Liver (tissue), 9 donors: ENCODE results near the gene PAH. TPM values are rescaled to one million over a fixed set of nuclear protein-coding genes. Genes with fewer than 3 reads are reported as not detected.
A peak's percentile ranks its signal among the peaks of the same experiment; 100 is the strongest.

Experiments
- DNase-seq: peaks from one replicate; pipeline ENCODE4 v3.0.0-alpha.2; 2017; ENCODE audit warnings: low spot score
- H3K27ac ChIP-seq, 2 donors: one replicate each; pipeline ENCODE4 v1.7.0; 2013; ENCODE audit warnings: inconsistent platforms in 2 of 2, low read length in 2 of 2, control low read depth in 1 of 2, low read depth in 1 of 2, mild to moderate bottlenecking in 1 of 2
- H3K27me3 ChIP-seq, 4 donors: one replicate each; pipeline versions ENCODE4 v1.6.1 to v1.7.0; 2013; ENCODE audit warnings: low read length in 3 of 4, inconsistent platforms in 1 of 4, mild to moderate bottlenecking in 1 of 4, moderate library complexity in 1 of 4; ENCODE audit not compliant: control insufficient read depth in 4 of 4, insufficient read depth in 4 of 4
- H3K36me3 ChIP-seq, 4 donors: one replicate each; pipeline versions ENCODE4 v1.6.1 to v1.7.0; 2013; ENCODE audit warnings: low read length in 3 of 4, mild to moderate bottlenecking in 3 of 4, low read depth in 1 of 4, moderate library complexity in 1 of 4; ENCODE audit not compliant: control insufficient read depth in 4 of 4, insufficient read depth in 3 of 4
- H3K4me1 ChIP-seq, 4 donors: one replicate each; pipeline versions ENCODE4 v1.6.1 to v1.7.0; 2013; ENCODE audit warnings: low read length in 3 of 4, mild to moderate bottlenecking in 3 of 4, moderate library complexity in 1 of 4; ENCODE audit not compliant: control insufficient read depth in 4 of 4, insufficient read depth in 4 of 4
- H3K4me3 ChIP-seq, 3 donors: one replicate each; pipeline versions ENCODE4 v1.6.1 to v1.7.0; 2013; ENCODE audit warnings: low read length in 3 of 3, control low read depth in 1 of 3, low read depth in 1 of 3, mild to moderate bottlenecking in 1 of 3
- H3K9ac ChIP-seq, 2 donors: one replicate each; pipeline ENCODE4 v1.7.0; 2013; ENCODE audit warnings: low read length in 2 of 2, mild to moderate bottlenecking in 2 of 2, moderate library complexity in 2 of 2, control low read depth in 1 of 2, low read depth in 1 of 2
- H3K9me3 ChIP-seq, 4 donors: one replicate each; pipeline versions ENCODE4 v1.6.1 to v1.7.0; 2013; ENCODE audit warnings: low read length in 3 of 4; ENCODE audit not compliant: control insufficient read depth in 4 of 4
- ATF3 ChIP-seq: IDR thresholded peaks from 2 replicates; pipeline ENCODE4 v1.6.1; 2016; ENCODE audit warnings: antibody characterized with exemption
- EGR1 ChIP-seq, 2 donors: IDR thresholded peaks; 2 replicates each; pipeline ENCODE4 v1.6.1; 2016 to 2018; ENCODE audit warnings: antibody characterized with exemption in 2 of 2, low read depth in 2 of 2
- FOXA1 ChIP-seq: IDR thresholded peaks from 2 replicates; pipeline ENCODE4 v1.6.1; 2016; ENCODE audit warnings: antibody characterized with exemption
- HNF4A ChIP-seq, 2 donors: conservative IDR thresholded peaks; 2 replicates each; pipeline ENCODE4 v1.6.1; 2016; ENCODE audit warnings: antibody characterized with exemption in 2 of 2, mild to moderate bottlenecking in 2 of 2
- HNF4G ChIP-seq: IDR thresholded peaks from 2 replicates; pipeline ENCODE4 v1.6.1; 2016; ENCODE audit warnings: antibody characterized with exemption
- JUND ChIP-seq, 2 donors: IDR thresholded peaks; 2 replicates each; pipeline ENCODE4 v1.6.1; 2016; ENCODE audit warnings: antibody characterized with exemption in 2 of 2
- NR2F2 ChIP-seq: IDR thresholded peaks from 2 replicates; pipeline ENCODE4 v1.6.1; 2016; ENCODE audit warnings: antibody characterized with exemption
- RAD21 ChIP-seq, 2 donors: IDR thresholded peaks; 2 replicates each; pipeline ENCODE4 v1.6.1; 2016; ENCODE audit warnings: antibody characterized with exemption in 2 of 2, mild to moderate bottlenecking in 2 of 2
- RXRA ChIP-seq, 2 donors: IDR thresholded peaks; 2 replicates each; pipeline ENCODE4 v1.6.1; 2017 to 2018; ENCODE audit warnings: antibody characterized with exemption in 2 of 2, mild to moderate bottlenecking in 1 of 2
- SP1 ChIP-seq: IDR thresholded peaks from 2 replicates; pipeline ENCODE4 v1.6.1; 2018; ENCODE audit warnings: antibody characterized with exemption, mild to moderate bottlenecking
- YY1 ChIP-seq: IDR thresholded peaks from 2 replicates; pipeline ENCODE4 v1.6.1; 2016; ENCODE audit warnings: antibody characterized with exemption, mild to moderate bottlenecking
- WGBS: extraction: QIAGEN DNeasy Blood & Tissue Kit; methylation state at CpG from one replicate; pipeline ENCODE4 v1.1.7; 2013; 5-methylcytosine and 5-hydroxymethylcytosine counted together
- polyA plus RNA-seq, 2 donors: library from polyadenylated mRNA; stranded (reverse) in 1 of 2; unstranded in 1 of 2; fragments of 200-250 nt in 1 of 2; fragments of >200 nt in 1 of 2; fragmentation: Nextera tagmentation in 1 of 2; extraction: Ambion mirVana in 1 of 2; gene quantifications; one replicate each; pipeline versions ENCODE4 v1.2.1 to v1.2.3, GENCODE V29; 2013 to 2015
- total RNA-seq, 2 donors: library from RNA; depleted of rRNA; stranded (reverse); fragments of >200 nt; gene quantifications; one replicate each; pipeline ENCODE4 v1.2.3, GENCODE V29; 2014
- TF ChIP-seq, protein P1 (sequence below): IDR thresholded peaks from 2 replicates; pipeline ENCODE4 v1.6.1; 2016; ENCODE audit warnings: antibody characterized with exemption
- TF ChIP-seq, protein P2 (sequence below): IDR thresholded peaks from 2 replicates; pipeline ENCODE4 v1.6.1; 2016; ENCODE audit warnings: antibody characterized with exemption
- TF ChIP-seq, protein P3 (sequence below): IDR thresholded peaks from 2 replicates; pipeline ENCODE4 v1.6.1; 2016; ENCODE audit warnings: antibody characterized with exemption, mild to moderate bottlenecking
- donor health status: healthy.
- donor health status: healthy.
- donor health status: healthy.
- donor health status: healthy.
- donor health status: healthy.

Gene PAH
- total and polyA plus RNA-seq, 4 donors: 327 to 696 (median 568) TPM

GRCh38 chr12:102851246-102851645 is 65.8 kb downstream of the PAH start:
- 92% methylated on average over 2 of the region's 2 CpGs for WGBS
- H3K36me3 ChIP-seq: peaks cover 15 to 75% (median 59%) of the 10 kb centered on the region in 4 donors
- no peak for TF ChIP-seq FOXA1
- TF ChIP-seq, protein P1, sequence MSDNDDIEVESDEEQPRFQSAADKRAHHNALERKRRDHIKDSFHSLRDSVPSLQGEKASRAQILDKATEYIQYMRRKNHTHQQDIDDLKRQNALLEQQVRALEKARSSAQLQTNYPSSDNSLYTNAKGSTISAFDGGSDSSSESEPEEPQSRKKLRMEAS: no peak
- no peak for TF ChIP-seq ATF3
- TF ChIP-seq, protein P2, sequence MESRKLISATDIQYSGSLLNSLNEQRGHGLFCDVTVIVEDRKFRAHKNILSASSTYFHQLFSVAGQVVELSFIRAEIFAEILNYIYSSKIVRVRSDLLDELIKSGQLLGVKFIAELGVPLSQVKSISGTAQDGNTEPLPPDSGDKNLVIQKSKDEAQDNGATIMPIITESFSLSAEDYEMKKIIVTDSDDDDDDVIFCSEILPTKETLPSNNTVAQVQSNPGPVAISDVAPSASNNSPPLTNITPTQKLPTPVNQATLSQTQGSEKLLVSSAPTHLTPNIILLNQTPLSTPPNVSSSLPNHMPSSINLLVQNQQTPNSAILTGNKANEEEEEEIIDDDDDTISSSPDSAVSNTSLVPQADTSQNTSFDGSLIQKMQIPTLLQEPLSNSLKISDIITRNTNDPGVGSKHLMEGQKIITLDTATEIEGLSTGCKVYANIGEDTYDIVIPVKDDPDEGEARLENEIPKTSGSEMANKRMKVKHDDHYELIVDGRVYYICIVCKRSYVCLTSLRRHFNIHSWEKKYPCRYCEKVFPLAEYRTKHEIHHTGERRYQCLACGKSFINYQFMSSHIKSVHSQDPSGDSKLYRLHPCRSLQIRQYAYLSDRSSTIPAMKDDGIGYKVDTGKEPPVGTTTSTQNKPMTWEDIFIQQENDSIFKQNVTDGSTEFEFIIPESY: no peak
- TF ChIP-seq RXRA (IDR thresholded peaks at IDR 0.05): no peak
- TF ChIP-seq EGR1 (IDR thresholded peaks at IDR 0.05; ENCODE audit: low read depth in 2 of 2): no peak
- no peak for TF ChIP-seq HNF4A (conservative IDR thresholded peaks at IDR 0.05)
- TF ChIP-seq, protein P3, sequence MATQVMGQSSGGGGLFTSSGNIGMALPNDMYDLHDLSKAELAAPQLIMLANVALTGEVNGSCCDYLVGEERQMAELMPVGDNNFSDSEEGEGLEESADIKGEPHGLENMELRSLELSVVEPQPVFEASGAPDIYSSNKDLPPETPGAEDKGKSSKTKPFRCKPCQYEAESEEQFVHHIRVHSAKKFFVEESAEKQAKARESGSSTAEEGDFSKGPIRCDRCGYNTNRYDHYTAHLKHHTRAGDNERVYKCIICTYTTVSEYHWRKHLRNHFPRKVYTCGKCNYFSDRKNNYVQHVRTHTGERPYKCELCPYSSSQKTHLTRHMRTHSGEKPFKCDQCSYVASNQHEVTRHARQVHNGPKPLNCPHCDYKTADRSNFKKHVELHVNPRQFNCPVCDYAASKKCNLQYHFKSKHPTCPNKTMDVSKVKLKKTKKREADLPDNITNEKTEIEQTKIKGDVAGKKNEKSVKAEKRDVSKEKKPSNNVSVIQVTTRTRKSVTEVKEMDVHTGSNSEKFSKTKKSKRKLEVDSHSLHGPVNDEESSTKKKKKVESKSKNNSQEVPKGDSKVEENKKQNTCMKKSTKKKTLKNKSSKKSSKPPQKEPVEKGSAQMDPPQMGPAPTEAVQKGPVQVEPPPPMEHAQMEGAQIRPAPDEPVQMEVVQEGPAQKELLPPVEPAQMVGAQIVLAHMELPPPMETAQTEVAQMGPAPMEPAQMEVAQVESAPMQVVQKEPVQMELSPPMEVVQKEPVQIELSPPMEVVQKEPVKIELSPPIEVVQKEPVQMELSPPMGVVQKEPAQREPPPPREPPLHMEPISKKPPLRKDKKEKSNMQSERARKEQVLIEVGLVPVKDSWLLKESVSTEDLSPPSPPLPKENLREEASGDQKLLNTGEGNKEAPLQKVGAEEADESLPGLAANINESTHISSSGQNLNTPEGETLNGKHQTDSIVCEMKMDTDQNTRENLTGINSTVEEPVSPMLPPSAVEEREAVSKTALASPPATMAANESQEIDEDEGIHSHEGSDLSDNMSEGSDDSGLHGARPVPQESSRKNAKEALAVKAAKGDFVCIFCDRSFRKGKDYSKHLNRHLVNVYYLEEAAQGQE: no peak
- TF ChIP-seq HNF4G: no peak
- no peak for TF ChIP-seq YY1
- no peak for TF ChIP-seq SP1
- TF ChIP-seq JUND (IDR thresholded peaks at IDR 0.05): no peak
- no peak for TF ChIP-seq NR2F2
- peak overlapping the region in 1 of 2 donors; percentile 7 for H3K27ac ChIP-seq
- no peak for DNase-seq
- H3K4me1 ChIP-seq: peaks cover 0 to 62% (median 41%) of the 10 kb centered on the region in 4 donors
- no peak overlapping the region for H3K9ac ChIP-seq
- no peaks in the 10 kb centered on the region for H3K9me3 ChIP-seq
- H3K27me3 ChIP-seq: no peaks in the 10 kb centered on the region
- no peak overlapping the region for H3K4me3 ChIP-seq

- no peaks in the 10 kb centered on the region for H3K27me3 ChIP-seq
- WGBS: 55% methylated on average over 4 of the region's 4 CpGs
- peaks cover 14 to 78% (median 65%) of the 10 kb centered on the region in 4 donors for H3K36me3 ChIP-seq
- no peak overlapping the region for H3K9ac ChIP-seq
- H3K9me3 ChIP-seq: no peaks in the 10 kb centered on the region
- peaks cover 0 to 55% (median 37%) of the 10 kb centered on the region in 4 donors for H3K4me1 ChIP-seq
- no peak for DNase-seq
- no peak overlapping the region for H3K27ac ChIP-seq
- no peak overlapping the region for H3K4me3 ChIP-seq
- TF ChIP-seq RAD21 (IDR thresholded peaks at IDR 0.05) (peak in 1 of 2 donors; percentile 4), SP1 (peak; percentile 49), YY1 (no peak), RXRA (IDR thresholded peaks at IDR 0.05) (peak; percentile 55 to 73), HNF4A (conservative IDR thresholded peaks at IDR 0.05) (peak; percentile 74 to 93), HNF4G (peak; percentile 70), JUND (IDR thresholded peaks at IDR 0.05) (peak; percentile 23 to 69)
- TF ChIP-seq, protein P1: no peak
- TF ChIP-seq, protein P3: peak; percentile 28
Measured at GRCh38 chr12:102849722-102850447, 67.2 kb downstream of the PAH start.
